GM12892 (cell line): ENCODE measurements around the gene TAF6.

Experiments
- POLR2A ChIP-seq: IDR thresholded peaks from 2 replicates; pipeline ENCODE4 v1.6.1; 2011; ENCODE audit warnings: low read depth, low read length, control low read depth
- TAF1 ChIP-seq: IDR thresholded peaks from 2 replicates; pipeline ENCODE4 v1.6.1; 2011; ENCODE audit warnings: low read depth, mild to moderate bottlenecking, control low read depth, low read length, borderline replicate concordance

- TF ChIP-seq TAF1 (no peak), POLR2A (no peak)
Measured at GRCh38 chr7:100079024-100079560, 40.1 kb downstream of the TAF6 start.
